ENCODE data around the gene PNPT1.

DNA sequence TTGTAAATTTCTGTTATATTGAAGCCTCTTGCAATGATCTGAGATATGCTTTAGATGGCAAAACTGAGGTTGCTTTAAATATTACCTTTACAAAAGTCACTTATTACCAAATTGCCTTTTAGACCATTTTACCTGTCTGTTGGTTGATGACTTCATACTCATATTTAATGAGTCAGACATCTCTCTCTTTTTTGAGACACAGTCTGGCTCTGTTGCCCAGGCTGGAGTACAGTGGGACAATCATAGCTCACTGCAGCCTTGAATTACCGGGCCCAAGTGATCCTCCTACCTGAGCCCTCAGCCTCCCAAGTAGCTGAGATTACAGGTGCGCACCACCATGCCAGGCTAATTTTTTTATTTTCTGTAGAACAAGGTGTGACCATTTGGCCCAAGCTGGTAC, 64.7 kb downstream of the PNPT1 start:
- TF ChIP-seq, protein P1, sequence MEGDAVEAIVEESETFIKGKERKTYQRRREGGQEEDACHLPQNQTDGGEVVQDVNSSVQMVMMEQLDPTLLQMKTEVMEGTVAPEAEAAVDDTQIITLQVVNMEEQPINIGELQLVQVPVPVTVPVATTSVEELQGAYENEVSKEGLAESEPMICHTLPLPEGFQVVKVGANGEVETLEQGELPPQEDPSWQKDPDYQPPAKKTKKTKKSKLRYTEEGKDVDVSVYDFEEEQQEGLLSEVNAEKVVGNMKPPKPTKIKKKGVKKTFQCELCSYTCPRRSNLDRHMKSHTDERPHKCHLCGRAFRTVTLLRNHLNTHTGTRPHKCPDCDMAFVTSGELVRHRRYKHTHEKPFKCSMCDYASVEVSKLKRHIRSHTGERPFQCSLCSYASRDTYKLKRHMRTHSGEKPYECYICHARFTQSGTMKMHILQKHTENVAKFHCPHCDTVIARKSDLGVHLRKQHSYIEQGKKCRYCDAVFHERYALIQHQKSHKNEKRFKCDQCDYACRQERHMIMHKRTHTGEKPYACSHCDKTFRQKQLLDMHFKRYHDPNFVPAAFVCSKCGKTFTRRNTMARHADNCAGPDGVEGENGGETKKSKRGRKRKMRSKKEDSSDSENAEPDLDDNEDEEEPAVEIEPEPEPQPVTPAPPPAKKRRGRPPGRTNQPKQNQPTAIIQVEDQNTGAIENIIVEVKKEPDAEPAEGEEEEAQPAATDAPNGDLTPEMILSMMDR (conservative IDR thresholded peaks at IDR 0.05), result no peak
- TF ChIP-seq ZFX (IDR thresholded peaks at IDR 0.05), result no peak

Measured in C4-2B (cell line).